WTC11 (cell line): Measurements from ENCODE around the gene P3R3URF. TPM values are rescaled to one million over a fixed set of nuclear protein-coding genes. Genes with fewer than 3 reads are reported as not detected.

ENCODE experiments used
- ATAC-seq: fragments of 200-7000 bp; cut with Tn5 transposase; 2 replicates; pipeline ENCODE4 v1.10.0; 2021; ENCODE audit warnings: mild to moderate bottlenecking, moderate library complexity
- CTCF ChIA-PET: fragments of 300-600 bp; sonication (Branson Sonifier 250); formaldehyde crosslinking; loops from one replicate; lab custom pipeline; 2021; ENCODE audit warnings: antibody characterized with exemption; lab: Charles Lee
- POLR2A ChIA-PET: fragments of 350-600 bp; sonication (Branson Sonifier 250); formaldehyde crosslinking; loops from one replicate; lab custom pipeline; 2021; ENCODE audit warnings: antibody characterized with exemption; lab: Charles Lee
- DNase-seq: peaks from one replicate; pipeline ENCODE4 v3.0.0; 2021; ENCODE audit warnings: low spot score
- H3K27ac Mint-ChIP-seq: 2 replicates; pipeline ENCODE4 v1.8.0; 2021; ENCODE audit warnings: mixed read lengths
- H3K27me3 Mint-ChIP-seq: 2 replicates; pipeline ENCODE4 v1.8.0; 2021; ENCODE audit warnings: low read depth, mild to moderate bottlenecking, moderate library complexity, mixed read lengths
- H3K36me3 Mint-ChIP-seq: 2 replicates; pipeline ENCODE4 v1.8.0; 2021; ENCODE audit warnings: mixed read lengths
- H3K4me1 Mint-ChIP-seq: 2 replicates; pipeline ENCODE4 v1.8.0; 2022; ENCODE audit warnings: mixed read lengths
- H3K4me3 Mint-ChIP-seq: 2 replicates; pipeline ENCODE4 v1.8.0; 2021; ENCODE audit warnings: mild to moderate bottlenecking, moderate library complexity, mixed read lengths
- H3K9me3 Mint-ChIP-seq: 2 replicates; pipeline ENCODE4 v1.8.0; 2021; ENCODE audit warnings: mixed read lengths
- GABPB1 ChIP-seq: sonication (generic); formaldehyde crosslinking; IDR thresholded peaks from 2 replicates; pipeline ENCODE4 v1.8.1; 2023; ENCODE audit warnings: mild to moderate bottlenecking, missing genetic modification reagents
- GRHL2 ChIP-seq: fragments of 250-450 bp; sonication (Bioruptor Pico); IDR thresholded peaks from 2 replicates; pipeline ENCODE4 v1.8.0; 2022; ENCODE audit warnings: mild to moderate bottlenecking, moderate library complexity; ENCODE audit not compliant: insufficient replicate concordance, severe bottlenecking
- GTF2I ChIP-seq: fragments of 250-450 bp; sonication (Bioruptor Pico); conservative IDR thresholded peaks from 2 replicates; pipeline ENCODE4 v1.4.0; 2021; ENCODE audit warnings: mild to moderate bottlenecking
- KAT7 ChIP-seq: sonication (generic); formaldehyde crosslinking; IDR thresholded peaks from 2 replicates; pipeline ENCODE4 v1.8.1; 2023; ENCODE audit warnings: missing genetic modification reagents, mild to moderate bottlenecking, borderline replicate concordance
- OVOL2 ChIP-seq: fragments of 250-450 bp; sonication (Bioruptor Pico); IDR thresholded peaks from 2 replicates; pipeline ENCODE4 v1.9.0; 2021; ENCODE audit warnings: mild to moderate bottlenecking, borderline replicate concordance
- SOX15 ChIP-seq: fragments of 250-450 bp; sonication (Bioruptor Pico); IDR thresholded peaks from 2 replicates; pipeline ENCODE4 v1.9.0; 2021; ENCODE audit warnings: mild to moderate bottlenecking
- SP1 ChIP-seq: sonication (generic); formaldehyde crosslinking; conservative IDR thresholded peaks from 2 replicates; pipeline ENCODE4 v1.8.1; 2022; ENCODE audit warnings: missing genetic modification reagents
- total RNA-seq: library from RNA; stranded (reverse); gene quantifications from 3 replicates; pipeline ENCODE4 v1.2.3, GENCODE V29; 2021
- TF ChIP-seq, protein P1 (sequence below): fragments of 200-600 bp; IDR thresholded peaks from 2 replicates; pipeline ENCODE4 v1.8.0; 2022; ENCODE audit warnings: antibody characterized with exemption
- TF ChIP-seq, protein P2 (sequence below): fragments of 250-450 bp; sonication (Bioruptor Pico); IDR thresholded peaks from 2 replicates; pipeline ENCODE4 v1.9.0; 2021; ENCODE audit warnings: mild to moderate bottlenecking
- TF ChIP-seq, protein P3 (sequence below): fragments of 250-450 bp; sonication (Bioruptor Pico); IDR thresholded peaks from 2 replicates; pipeline ENCODE4 v1.9.0; 2021; ENCODE audit warnings: mild to moderate bottlenecking, borderline replicate concordance
- TF ChIP-seq, protein P4 (sequence below): sonication (generic); formaldehyde crosslinking; IDR thresholded peaks from 2 replicates; pipeline ENCODE4 v1.8.1; 2022; ENCODE audit warnings: mild to moderate bottlenecking, moderate library complexity, missing genetic modification reagents
- TF ChIP-seq, protein P5 (sequence below): sonication (generic); formaldehyde crosslinking; IDR thresholded peaks from 2 replicates; pipeline ENCODE4 v1.8.1; 2023; ENCODE audit warnings: mild to moderate bottlenecking, missing genetic modification reagents, borderline replicate concordance
- TF ChIP-seq, protein P6 (sequence below): sonication (generic); formaldehyde crosslinking; IDR thresholded peaks from 2 replicates; pipeline ENCODE4 v1.8.1; 2023; ENCODE audit warnings: mild to moderate bottlenecking, missing genetic modification reagents, moderate library complexity
- TF ChIP-seq, protein P7 (sequence below): sonication (generic); formaldehyde crosslinking; IDR thresholded peaks from 2 replicates; pipeline ENCODE4 v1.8.1; 2023; ENCODE audit warnings: mild to moderate bottlenecking, missing genetic modification reagents
- TF ChIP-seq, protein P8 (sequence below): sonication (generic); formaldehyde crosslinking; IDR thresholded peaks from 2 replicates; pipeline ENCODE4 v1.8.0; 2022; ENCODE audit warnings: mild to moderate bottlenecking, missing genetic modification reagents

Gene P3R3URF
- total RNA-seq, 1 experiment from 2014 or later = not detected

DNA sequence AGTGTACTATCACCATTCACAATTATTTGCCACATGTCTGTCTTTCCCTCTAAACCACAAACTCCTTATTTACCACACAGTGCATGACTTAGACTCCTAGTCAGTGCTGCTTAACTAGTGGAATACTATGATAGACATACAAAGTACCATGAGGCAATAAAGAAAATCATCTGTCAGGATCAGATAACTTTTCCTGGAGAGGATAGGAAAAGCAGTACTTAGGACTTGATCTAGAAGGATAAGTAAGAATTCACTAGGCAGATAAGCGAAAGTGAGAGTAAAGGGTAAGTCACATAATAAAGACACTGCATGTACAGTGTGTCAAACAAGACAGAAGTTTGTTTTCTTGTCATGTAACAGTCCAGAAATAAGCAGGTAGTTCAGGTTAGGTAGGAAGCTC lies 22.6 kb downstream of the P3R3URF start:
- peaks cover 4% of the 10 kb centered on the region for H3K4me1 Mint-ChIP-seq
- TF ChIP-seq, protein P1, sequence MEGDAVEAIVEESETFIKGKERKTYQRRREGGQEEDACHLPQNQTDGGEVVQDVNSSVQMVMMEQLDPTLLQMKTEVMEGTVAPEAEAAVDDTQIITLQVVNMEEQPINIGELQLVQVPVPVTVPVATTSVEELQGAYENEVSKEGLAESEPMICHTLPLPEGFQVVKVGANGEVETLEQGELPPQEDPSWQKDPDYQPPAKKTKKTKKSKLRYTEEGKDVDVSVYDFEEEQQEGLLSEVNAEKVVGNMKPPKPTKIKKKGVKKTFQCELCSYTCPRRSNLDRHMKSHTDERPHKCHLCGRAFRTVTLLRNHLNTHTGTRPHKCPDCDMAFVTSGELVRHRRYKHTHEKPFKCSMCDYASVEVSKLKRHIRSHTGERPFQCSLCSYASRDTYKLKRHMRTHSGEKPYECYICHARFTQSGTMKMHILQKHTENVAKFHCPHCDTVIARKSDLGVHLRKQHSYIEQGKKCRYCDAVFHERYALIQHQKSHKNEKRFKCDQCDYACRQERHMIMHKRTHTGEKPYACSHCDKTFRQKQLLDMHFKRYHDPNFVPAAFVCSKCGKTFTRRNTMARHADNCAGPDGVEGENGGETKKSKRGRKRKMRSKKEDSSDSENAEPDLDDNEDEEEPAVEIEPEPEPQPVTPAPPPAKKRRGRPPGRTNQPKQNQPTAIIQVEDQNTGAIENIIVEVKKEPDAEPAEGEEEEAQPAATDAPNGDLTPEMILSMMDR = no peak
- TF ChIP-seq OVOL2 (no peak), SOX15 (CRISPR knock-in tag) (no peak), SP1 (CRISPR knock-in tag) (no peak), GTF2I (CRISPR knock-in tag) (no peak), GRHL2 (CRISPR knock-in tag) (no peak), KAT7 (CRISPR knock-in tag) (no peak), GABPB1 (no peak)
- TF ChIP-seq, protein P2, sequence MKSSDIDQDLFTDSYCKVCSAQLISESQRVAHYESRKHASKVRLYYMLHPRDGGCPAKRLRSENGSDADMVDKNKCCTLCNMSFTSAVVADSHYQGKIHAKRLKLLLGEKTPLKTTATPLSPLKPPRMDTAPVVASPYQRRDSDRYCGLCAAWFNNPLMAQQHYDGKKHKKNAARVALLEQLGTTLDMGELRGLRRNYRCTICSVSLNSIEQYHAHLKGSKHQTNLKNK (CRISPR knock-in tag) = no peak
- TF ChIP-seq, protein P3, sequence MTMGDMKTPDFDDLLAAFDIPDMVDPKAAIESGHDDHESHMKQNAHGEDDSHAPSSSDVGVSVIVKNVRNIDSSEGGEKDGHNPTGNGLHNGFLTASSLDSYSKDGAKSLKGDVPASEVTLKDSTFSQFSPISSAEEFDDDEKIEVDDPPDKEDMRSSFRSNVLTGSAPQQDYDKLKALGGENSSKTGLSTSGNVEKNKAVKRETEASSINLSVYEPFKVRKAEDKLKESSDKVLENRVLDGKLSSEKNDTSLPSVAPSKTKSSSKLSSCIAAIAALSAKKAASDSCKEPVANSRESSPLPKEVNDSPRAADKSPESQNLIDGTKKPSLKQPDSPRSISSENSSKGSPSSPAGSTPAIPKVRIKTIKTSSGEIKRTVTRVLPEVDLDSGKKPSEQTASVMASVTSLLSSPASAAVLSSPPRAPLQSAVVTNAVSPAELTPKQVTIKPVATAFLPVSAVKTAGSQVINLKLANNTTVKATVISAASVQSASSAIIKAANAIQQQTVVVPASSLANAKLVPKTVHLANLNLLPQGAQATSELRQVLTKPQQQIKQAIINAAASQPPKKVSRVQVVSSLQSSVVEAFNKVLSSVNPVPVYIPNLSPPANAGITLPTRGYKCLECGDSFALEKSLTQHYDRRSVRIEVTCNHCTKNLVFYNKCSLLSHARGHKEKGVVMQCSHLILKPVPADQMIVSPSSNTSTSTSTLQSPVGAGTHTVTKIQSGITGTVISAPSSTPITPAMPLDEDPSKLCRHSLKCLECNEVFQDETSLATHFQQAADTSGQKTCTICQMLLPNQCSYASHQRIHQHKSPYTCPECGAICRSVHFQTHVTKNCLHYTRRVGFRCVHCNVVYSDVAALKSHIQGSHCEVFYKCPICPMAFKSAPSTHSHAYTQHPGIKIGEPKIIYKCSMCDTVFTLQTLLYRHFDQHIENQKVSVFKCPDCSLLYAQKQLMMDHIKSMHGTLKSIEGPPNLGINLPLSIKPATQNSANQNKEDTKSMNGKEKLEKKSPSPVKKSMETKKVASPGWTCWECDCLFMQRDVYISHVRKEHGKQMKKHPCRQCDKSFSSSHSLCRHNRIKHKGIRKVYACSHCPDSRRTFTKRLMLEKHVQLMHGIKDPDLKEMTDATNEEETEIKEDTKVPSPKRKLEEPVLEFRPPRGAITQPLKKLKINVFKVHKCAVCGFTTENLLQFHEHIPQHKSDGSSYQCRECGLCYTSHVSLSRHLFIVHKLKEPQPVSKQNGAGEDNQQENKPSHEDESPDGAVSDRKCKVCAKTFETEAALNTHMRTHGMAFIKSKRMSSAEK (CRISPR knock-in tag) = no peak
- TF ChIP-seq, protein P4, sequence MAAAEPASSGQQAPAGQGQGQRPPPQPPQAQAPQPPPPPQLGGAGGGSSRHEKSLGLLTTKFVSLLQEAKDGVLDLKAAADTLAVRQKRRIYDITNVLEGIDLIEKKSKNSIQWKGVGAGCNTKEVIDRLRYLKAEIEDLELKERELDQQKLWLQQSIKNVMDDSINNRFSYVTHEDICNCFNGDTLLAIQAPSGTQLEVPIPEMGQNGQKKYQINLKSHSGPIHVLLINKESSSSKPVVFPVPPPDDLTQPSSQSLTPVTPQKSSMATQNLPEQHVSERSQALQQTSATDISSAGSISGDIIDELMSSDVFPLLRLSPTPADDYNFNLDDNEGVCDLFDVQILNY (CRISPR knock-in tag) = no peak
- TF ChIP-seq, protein P5, sequence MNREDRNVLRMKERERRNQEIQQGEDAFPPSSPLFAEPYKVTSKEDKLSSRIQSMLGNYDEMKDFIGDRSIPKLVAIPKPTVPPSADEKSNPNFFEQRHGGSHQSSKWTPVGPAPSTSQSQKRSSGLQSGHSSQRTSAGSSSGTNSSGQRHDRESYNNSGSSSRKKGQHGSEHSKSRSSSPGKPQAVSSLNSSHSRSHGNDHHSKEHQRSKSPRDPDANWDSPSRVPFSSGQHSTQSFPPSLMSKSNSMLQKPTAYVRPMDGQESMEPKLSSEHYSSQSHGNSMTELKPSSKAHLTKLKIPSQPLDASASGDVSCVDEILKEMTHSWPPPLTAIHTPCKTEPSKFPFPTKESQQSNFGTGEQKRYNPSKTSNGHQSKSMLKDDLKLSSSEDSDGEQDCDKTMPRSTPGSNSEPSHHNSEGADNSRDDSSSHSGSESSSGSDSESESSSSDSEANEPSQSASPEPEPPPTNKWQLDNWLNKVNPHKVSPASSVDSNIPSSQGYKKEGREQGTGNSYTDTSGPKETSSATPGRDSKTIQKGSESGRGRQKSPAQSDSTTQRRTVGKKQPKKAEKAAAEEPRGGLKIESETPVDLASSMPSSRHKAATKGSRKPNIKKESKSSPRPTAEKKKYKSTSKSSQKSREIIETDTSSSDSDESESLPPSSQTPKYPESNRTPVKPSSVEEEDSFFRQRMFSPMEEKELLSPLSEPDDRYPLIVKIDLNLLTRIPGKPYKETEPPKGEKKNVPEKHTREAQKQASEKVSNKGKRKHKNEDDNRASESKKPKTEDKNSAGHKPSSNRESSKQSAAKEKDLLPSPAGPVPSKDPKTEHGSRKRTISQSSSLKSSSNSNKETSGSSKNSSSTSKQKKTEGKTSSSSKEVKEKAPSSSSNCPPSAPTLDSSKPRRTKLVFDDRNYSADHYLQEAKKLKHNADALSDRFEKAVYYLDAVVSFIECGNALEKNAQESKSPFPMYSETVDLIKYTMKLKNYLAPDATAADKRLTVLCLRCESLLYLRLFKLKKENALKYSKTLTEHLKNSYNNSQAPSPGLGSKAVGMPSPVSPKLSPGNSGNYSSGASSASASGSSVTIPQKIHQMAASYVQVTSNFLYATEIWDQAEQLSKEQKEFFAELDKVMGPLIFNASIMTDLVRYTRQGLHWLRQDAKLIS = no peak
- TF ChIP-seq, protein P6, sequence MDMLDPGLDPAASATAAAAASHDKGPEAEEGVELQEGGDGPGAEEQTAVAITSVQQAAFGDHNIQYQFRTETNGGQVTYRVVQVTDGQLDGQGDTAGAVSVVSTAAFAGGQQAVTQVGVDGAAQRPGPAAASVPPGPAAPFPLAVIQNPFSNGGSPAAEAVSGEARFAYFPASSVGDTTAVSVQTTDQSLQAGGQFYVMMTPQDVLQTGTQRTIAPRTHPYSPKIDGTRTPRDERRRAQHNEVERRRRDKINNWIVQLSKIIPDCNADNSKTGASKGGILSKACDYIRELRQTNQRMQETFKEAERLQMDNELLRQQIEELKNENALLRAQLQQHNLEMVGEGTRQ = no peak
- TF ChIP-seq, protein P7, sequence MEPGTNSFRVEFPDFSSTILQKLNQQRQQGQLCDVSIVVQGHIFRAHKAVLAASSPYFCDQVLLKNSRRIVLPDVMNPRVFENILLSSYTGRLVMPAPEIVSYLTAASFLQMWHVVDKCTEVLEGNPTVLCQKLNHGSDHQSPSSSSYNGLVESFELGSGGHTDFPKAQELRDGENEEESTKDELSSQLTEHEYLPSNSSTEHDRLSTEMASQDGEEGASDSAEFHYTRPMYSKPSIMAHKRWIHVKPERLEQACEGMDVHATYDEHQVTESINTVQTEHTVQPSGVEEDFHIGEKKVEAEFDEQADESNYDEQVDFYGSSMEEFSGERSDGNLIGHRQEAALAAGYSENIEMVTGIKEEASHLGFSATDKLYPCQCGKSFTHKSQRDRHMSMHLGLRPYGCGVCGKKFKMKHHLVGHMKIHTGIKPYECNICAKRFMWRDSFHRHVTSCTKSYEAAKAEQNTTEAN (CRISPR knock-in tag) = no peak
- TF ChIP-seq, protein P8, sequence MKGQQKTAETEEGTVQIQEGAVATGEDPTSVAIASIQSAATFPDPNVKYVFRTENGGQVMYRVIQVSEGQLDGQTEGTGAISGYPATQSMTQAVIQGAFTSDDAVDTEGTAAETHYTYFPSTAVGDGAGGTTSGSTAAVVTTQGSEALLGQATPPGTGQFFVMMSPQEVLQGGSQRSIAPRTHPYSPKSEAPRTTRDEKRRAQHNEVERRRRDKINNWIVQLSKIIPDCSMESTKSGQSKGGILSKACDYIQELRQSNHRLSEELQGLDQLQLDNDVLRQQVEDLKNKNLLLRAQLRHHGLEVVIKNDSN = no peak
- no peak for DNase-seq
- H3K27ac Mint-ChIP-seq = no peak overlapping the region
- no peaks in the 10 kb centered on the region for H3K36me3 Mint-ChIP-seq
- H3K4me3 Mint-ChIP-seq = no peak overlapping the region
- ChIA-PET POLR2A (interaction anchor here (0.6 kb wide), 1 partner anchor 9 kb away, joined by 3 read pairs; no protein-coding TSS in a partner anchor), CTCF (interaction anchor here (0.9 kb wide), 1 partner anchor 70 kb away, joined by 3 read pairs; no protein-coding TSS in a partner anchor)
- H3K9me3 Mint-ChIP-seq = no peaks in the 10 kb centered on the region
- no peaks in the 10 kb centered on the region for H3K27me3 Mint-ChIP-seq
- ATAC-seq = no peak
